GM13976 (cell line): Measurements from ENCODE around the gene OR1E2.
"Not testable (repeated sequence)": the region's sequence is repeated elsewhere in the genome, so short reads cannot be mapped to it uniquely, and the experiment has no call there.

Experiments
- DNase-seq: peaks from one replicate; pipeline ENCODE4 v3.0.0; 2012; ENCODE audit warnings: low spot score
- CTCF ChIP-seq: IDR thresholded peaks from 2 replicates; pipeline ENCODE4 v1.5.1; 2012; ENCODE audit warnings: borderline replicate concordance, mild to moderate bottlenecking; ENCODE audit not compliant: insufficient read depth; ENCODE audit errors: extremely low read depth, missing control alignments, control extremely low read depth
- in situ Hi-C: fragments of 300-500 bp; cut with MboI; formaldehyde crosslinking; loops from one replicate; pipeline ENCODE4 v1.12.0; 2022; ENCODE audit warnings: low sequenced_read_pairs, mixed read lengths, inconsistent platforms; ENCODE audit not compliant: unreplicated experiment

OR1E2 gene

GRCh38 chr17:3472137-3472536 is 38.5 kb upstream of the OR1E2 start:
- no peak for TF ChIP-seq CTCF
- in situ Hi-C loops = no loop called here
- DNase-seq = no peak

- DNase-seq = no peak
- in situ Hi-C loops = no loop called here
- no peak for TF ChIP-seq CTCF
Measured at GRCh38 chr17:3471599-3471998, 38.0 kb upstream of the OR1E2 start, which contains the start of gene SPATA22. SPATA22 (minus strand) TSS chr17:3471819; CDS start chr17:3469325, 2,494 bp downstream.

- TF ChIP-seq CTCF = no peak
- in situ Hi-C loops = no loop called here
- DNase-seq = no peak
Measured at GRCh38 chr17:3469529-3469928, 35.9 kb upstream of the OR1E2 start.

- DNase-seq, in situ Hi-C loops: not testable (repeated sequence)
Measured at GRCh38 chr17:3466355-3466754, 32.7 kb upstream of the OR1E2 start.

GRCh38 chr17:3448059-3448665 is 14.5 kb upstream of the OR1E2 start:
- DNase-seq = no peak
- in situ Hi-C loops = no loop called here
- no peak for TF ChIP-seq CTCF

GRCh38 chr17:3447625-3448024 is 14.0 kb upstream of the OR1E2 start:
- in situ Hi-C loops = no loop called here
- no peak for TF ChIP-seq CTCF
- DNase-seq = no peak

GRCh38 chr17:3440451-3440850 is 6.8 kb upstream of the OR1E2 start:
- TF ChIP-seq CTCF = no peak
- no peak for DNase-seq
- in situ Hi-C loops = no loop called here
